Upper lobe of right lung (tissue), 1 donor: ENCODE data around the gene CCDC15. TPM values are rescaled to one million over a fixed set of nuclear protein-coding genes. Genes with fewer than 3 reads are reported as not detected.

Experiments
- ATAC-seq: fragments of 200-7000 bp; cut with Tn5 transposase; one replicate; pipeline ENCODE4 v1.9.1; 2020; ENCODE audit warnings: mild to moderate bottlenecking, moderate library complexity
- DNase-seq: peaks from one replicate; pipeline ENCODE4 v3.0.0-alpha.2; 2020
- H3K27ac ChIP-seq: fragments of 200-600 bp; one replicate; pipeline ENCODE4 v1.8.0; 2022
- H3K27me3 ChIP-seq: fragments of 200-600 bp; one replicate; pipeline ENCODE4 v1.8.0; 2022; ENCODE audit warnings: mild to moderate bottlenecking
- H3K36me3 ChIP-seq: fragments of 200-600 bp; one replicate; pipeline ENCODE4 v1.8.0; 2022
- H3K4me1 ChIP-seq: fragments of 200-600 bp; one replicate; pipeline ENCODE4 v1.8.0; 2022
- H3K4me3 ChIP-seq: fragments of 200-600 bp; one replicate; pipeline ENCODE4 v1.8.0; 2022; ENCODE audit warnings: mild to moderate bottlenecking
- H3K9me3 ChIP-seq: fragments of 200-600 bp; one replicate; pipeline ENCODE4 v1.8.0; 2022
- intact Hi-C: fragments of 100-400 bp; cut with DNase I; formaldehyde crosslinking; loops from one replicate; pipeline ENCODE4 v1.11.0; 2022
- total RNA-seq: library from RNA; stranded (reverse); fragmentation: NEBNext Ultra II Directional; extraction: Animal tissue kit (Norgen Biotek cat#: 25700); gene quantifications from one replicate; pipeline ENCODE4 v1.2.1, GENCODE V29; 2021
- TF ChIP-seq, protein P1 (sequence below): fragments of 200-600 bp; IDR thresholded peaks from one replicate; pipeline ENCODE4 v1.8.0; 2022; ENCODE audit warnings: antibody characterized with exemption
- donor health status: DM: no; HTN: yes; CAD: no; lungs with severe emphysema.

CCDC15 gene
- total RNA-seq, 1 donor from 2014 or later, result 1.5 TPM

DNA sequence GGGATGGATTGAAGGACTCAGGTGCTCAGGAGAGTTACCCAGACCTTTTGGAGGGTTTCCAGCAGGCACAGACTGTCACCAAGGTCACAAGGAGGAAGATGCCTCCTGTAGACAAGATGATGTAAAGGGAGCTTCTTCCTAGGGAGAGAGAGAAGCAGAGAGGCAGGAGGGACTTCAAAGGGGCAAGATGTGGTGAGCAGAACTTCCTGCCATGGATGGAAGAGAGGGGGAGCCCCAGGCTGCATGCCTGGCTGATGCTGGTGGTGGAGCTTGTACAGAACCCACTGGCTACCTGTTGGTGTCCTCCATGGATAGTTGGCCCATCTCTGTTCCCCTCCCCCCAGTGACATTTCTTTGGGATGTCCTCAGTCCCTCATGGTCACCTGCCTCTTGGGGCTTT is 30.7 kb upstream of the CCDC15 start:
- ATAC-seq, result no peak
- Histone ChIP-seq H3K36me3 (no peaks in the 10 kb centered on the region), H3K27ac (no peak overlapping the region), H3K4me3 (no peak overlapping the region), H3K9me3 (no peaks in the 10 kb centered on the region), H3K27me3 (no peaks in the 10 kb centered on the region), H3K4me1 (no peaks in the 10 kb centered on the region)
- intact Hi-C loops, result no loop called here
- no peak for DNase-seq
- TF ChIP-seq, protein P1, sequence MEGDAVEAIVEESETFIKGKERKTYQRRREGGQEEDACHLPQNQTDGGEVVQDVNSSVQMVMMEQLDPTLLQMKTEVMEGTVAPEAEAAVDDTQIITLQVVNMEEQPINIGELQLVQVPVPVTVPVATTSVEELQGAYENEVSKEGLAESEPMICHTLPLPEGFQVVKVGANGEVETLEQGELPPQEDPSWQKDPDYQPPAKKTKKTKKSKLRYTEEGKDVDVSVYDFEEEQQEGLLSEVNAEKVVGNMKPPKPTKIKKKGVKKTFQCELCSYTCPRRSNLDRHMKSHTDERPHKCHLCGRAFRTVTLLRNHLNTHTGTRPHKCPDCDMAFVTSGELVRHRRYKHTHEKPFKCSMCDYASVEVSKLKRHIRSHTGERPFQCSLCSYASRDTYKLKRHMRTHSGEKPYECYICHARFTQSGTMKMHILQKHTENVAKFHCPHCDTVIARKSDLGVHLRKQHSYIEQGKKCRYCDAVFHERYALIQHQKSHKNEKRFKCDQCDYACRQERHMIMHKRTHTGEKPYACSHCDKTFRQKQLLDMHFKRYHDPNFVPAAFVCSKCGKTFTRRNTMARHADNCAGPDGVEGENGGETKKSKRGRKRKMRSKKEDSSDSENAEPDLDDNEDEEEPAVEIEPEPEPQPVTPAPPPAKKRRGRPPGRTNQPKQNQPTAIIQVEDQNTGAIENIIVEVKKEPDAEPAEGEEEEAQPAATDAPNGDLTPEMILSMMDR, result no peak

DNA sequence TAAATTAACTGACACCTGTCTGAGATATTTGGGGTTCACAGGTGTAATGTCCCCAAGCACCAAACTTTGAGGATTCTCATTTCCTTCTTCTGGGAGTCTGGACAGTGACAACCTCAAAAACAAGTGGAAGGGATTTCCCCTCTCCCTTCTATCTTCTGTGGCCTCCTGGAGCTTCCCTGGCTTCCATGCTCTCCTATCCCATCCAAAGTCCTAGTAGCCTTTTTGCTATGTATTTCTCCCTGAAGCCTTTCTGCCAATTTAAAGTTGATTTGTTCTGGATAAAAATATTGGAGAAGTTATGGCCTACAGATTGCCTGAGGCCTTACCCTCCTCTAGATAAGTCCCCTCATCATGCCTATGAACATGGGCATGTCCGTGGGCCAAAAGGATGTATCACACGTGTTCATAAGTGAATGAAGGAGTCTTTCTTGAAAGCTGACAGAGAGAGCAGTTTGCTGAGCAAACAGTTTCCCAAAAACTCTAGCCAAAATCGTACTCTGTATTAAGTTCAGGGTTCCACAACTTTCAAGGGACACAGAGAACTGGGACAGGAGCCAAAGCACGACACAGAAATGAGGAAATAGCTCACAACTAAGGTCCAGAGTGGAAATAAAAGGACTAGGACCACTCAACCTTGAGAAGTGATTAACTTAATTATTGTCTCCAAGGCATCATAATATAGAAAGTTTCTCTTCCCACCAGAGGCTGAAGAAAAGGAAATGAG is 24.9 kb upstream of the CCDC15 start:
- no peaks in the 10 kb centered on the region for H3K9me3 ChIP-seq
- ATAC-seq, result no peak
- intact Hi-C loops, result no loop called here
- no peak overlapping the region for H3K27ac ChIP-seq
- DNase-seq, result no peak
- H3K36me3 ChIP-seq, result no peaks in the 10 kb centered on the region
- TF ChIP-seq, protein P1, result no peak
- no peak overlapping the region for H3K4me3 ChIP-seq
- H3K27me3 ChIP-seq, result no peaks in the 10 kb centered on the region
- no peaks in the 10 kb centered on the region for H3K4me1 ChIP-seq

DNA sequence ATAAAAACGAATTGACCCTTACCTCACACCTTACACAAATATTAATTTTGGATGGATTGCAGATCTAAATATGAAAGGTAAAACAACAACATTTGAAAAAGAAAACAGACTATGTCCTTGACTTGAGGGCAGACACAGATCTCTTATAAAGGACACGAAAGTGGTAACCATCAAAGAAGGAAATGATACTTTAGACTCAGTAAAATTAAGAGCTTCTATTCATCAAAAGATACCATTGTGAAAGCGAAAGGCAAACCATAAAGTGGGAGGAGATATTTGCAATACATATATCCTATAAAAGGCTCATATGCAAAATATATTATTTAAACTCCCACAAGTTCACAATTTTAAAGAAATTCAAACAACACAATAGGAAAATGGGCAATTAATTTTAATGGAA is 23.2 kb upstream of the CCDC15 start:
- intact Hi-C loops, result no loop called here
- DNase-seq, result no peak
- no peak for ATAC-seq
- Histone ChIP-seq H3K4me3 (no peak overlapping the region), H3K4me1 (no peaks in the 10 kb centered on the region), H3K9me3 (no peaks in the 10 kb centered on the region), H3K27ac (no peak overlapping the region), H3K27me3 (no peaks in the 10 kb centered on the region), H3K36me3 (no peaks in the 10 kb centered on the region)
- TF ChIP-seq, protein P1, result no peak

DNA sequence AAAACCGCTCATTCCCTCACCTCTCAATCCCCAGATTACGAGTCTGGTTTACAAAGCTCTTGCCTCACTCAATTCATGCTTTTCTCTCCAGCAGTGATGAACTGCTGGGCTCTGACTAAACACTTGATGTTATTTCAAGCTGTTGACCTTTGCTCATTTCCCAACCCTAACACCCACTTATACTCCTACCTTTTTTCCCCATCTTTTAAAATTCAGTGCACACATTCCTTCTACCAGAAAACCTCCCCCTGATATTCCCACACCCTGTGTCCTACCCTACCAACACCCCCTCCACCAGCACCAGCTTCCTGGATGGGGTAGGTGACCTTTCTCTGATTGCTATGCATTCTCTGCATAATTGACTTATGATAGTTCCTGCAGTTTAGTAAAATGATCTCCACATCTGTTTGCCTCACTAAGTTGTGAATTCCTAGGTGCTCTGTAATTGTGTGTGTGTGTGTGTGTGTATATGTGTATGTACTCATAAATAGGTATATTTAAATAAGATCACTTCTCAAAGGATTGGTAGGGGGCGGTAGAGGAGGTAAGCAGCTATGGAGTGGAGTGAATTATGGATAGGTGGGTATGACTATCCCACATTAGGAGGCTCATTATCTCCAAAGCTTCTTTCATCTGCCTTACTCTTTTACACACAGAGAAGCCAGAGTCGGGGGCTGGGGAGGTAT is 19.0 kb upstream of the CCDC15 start:
- DNase-seq, result no peak
- intact Hi-C loops, result no loop called here

DNA sequence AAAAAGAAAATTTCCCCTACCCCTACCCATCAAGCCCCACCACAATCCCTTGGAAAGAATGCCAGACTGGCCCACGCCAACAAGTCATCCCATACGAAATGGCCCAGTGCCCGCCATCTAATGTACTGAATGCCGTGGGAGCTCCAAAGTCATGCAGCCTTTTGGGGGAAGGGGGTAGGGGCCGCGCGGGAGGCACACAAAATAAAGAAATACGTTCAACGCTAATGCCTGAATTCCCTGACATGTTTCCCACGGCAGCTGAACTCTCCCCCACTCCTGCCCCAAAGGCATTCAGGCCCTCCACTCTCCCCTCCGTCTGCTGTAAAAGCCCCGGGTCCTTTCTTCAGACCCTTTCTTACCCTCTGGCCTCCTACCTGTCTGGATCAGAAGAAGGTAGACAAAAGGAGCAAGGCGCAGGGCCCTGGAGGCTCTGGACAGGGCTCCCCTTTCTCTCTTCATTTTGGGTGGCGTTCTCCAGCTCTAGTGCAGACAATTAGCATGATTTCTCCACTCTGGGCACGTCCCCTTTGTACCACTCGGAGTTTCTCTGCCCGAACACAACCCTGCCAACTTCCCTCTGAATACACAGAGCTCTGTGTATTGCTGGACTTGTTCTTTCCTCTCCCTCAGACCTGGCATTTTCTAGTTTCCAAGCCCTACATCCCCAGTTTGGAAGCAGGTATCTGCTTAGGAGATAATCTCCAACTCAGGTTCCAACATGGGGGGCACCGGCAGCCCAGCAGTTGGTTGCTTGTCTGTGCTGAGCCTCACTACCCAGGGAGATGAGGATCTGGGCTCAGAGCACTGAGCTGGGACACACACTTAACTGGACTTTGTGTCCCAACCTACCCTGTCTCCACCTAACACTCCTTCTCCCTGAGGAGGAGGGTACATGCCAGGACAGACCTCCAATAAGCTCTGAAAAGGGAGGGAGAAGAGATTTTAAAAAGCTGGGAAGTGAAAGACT is 18.2 kb upstream of the CCDC15 start, which contains the start of gene HEPACAM:
TSS of gene HEPACAM (minus strand) at position 500 of the 967 bp plus-strand sequence. CDS start at position 459, 41 bp downstream.
- no peaks in the 10 kb centered on the region for H3K36me3 ChIP-seq
- no peaks in the 10 kb centered on the region for H3K9me3 ChIP-seq
- ATAC-seq, result no peak
- no peak within 1 kb of the TSS for H3K4me3 ChIP-seq
- no peaks in the 10 kb centered on the region for H3K27me3 ChIP-seq
- no peak within 1 kb of the TSS for H3K27ac ChIP-seq
- no peaks in the 10 kb centered on the region for H3K4me1 ChIP-seq
- TF ChIP-seq, protein P1, result no peak
- DNase-seq, result no peak
- intact Hi-C loops, result no loop called here

More for the DNA sequence above, 19.0 kb upstream of the CCDC15 start:
- Histone ChIP-seq H3K27ac (no peak overlapping the region), H3K4me1 (no peaks in the 10 kb centered on the region), H3K36me3 (no peaks in the 10 kb centered on the region), H3K9me3 (no peaks in the 10 kb centered on the region), H3K27me3 (no peaks in the 10 kb centered on the region), H3K4me3 (no peak overlapping the region)
- TF ChIP-seq, protein P1, result no peak
- no peak for ATAC-seq
